Iris pigment epithelial cell (primary cell): ENCODE results near the gene HIP1.
"Not testable (repeated sequence)": the region's sequence is repeated elsewhere in the genome, so short reads cannot be mapped to it uniquely, and the experiment has no call there.

Experiments
- DNase-seq: peaks from one replicate; pipeline ENCODE4 v3.0.0-alpha.2; 2011; ENCODE audit warnings: low read depth

HIP1 gene

DNA sequence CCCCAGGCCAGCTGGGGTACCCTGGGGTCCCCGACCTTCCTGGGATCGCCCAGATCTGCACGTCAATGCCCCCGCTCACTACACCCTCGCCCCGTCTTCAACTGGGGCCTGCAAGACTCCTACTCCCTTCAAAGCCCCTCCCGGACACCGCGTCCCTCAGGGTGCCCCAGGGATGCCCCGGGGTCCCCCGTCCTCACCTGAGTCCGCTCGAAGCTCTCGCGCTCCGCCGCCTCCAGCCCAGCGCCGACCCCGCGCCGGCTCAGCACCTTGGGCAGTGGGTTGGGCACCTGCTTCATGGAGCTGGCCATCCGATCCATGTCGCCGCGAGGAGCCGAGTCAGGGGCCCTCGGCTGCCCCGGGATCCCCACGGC, at the start of gene HIP1:
Gene HIP1 (minus strand): TSS at position 338 of the 371 bp plus-strand sequence. CDS start 21 bp downstream, at position 317.
- DNase-seq = no peak

DNA sequence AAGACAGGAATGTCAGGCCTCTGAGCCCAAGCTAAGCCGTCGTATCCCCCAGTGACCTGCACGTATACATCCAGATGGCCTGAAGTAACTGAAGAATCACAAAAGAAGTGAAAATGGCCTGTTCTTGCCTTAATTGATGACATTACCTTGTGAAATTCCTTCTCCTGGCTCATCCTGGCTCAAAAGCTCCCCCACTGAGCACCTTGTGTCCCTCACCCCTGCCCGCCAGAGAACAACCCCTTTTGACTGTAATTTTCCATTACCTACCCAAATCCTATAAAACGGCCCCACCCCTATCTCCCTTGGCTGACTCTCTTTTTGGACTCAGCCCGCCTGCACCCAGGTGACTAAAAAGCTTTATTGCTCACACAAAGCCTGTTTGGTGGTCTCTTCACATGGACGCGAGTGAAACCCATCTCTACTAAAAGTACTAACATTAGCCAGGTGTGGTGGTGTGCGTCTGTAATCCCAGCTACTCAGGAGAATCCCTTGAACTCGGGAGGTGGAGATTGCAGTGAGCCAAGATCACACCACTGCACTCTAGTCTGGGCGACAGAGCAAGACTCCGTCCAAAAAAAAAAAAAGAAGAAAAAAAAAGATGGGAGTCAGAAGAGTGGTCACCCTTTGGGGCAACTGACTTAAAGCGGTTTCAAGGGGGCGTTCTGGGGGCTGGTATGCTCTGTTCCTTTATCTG, 49.6 kb upstream of the HIP1 start:
- not testable (repeated sequence) for DNase-seq

DNA sequence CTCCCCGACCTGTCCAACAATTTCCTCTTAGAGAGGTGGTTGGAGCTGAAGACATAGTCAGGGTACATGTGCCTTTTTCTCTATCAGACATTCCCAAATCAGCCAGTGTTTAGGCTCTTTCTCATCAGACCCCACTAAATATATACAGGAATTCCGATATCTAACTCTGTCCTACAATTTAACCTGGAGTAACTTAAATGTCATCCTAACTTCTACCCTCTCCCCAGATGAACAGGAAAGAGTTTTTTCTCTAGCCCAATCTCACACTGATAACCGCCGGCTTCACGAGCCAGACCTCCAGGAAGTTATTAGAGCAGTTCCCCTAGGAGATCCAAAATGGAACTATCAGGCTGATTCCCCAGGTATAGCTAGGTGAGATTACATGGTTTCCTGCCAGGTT, 44.3 kb upstream of the HIP1 start:
- DNase-seq = not testable (repeated sequence)

DNA sequence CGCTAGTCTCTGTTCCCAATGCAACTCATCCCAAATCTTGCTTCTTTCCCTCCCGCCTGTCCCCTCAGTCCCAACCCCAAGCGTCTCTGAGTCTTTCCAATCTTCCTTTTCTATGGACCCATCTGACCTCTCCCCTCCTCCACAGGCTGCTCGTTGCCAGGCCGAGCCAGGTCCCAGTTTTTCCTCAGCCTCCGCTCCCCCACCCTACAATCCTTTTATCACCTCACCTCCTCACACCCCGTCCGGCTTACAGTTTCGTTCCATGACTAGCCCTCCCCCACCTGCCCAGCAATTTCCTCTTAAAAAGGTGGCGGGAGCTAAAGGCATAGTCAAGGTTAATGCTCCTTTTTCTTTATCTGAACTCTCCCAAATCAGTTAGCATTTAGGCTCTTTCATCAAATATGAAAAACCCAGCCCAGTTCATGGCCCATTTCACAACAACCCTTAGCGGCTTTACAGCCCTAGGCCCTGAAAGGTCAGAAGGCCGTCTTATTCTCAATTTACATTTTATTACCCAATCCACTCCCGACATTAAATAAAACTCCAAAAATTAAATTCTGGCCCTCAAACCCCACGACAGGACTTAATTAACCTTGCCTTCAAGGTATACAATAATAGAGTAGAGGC, 42.0 kb upstream of the HIP1 start:
- DNase-seq = not testable (repeated sequence)

DNA sequence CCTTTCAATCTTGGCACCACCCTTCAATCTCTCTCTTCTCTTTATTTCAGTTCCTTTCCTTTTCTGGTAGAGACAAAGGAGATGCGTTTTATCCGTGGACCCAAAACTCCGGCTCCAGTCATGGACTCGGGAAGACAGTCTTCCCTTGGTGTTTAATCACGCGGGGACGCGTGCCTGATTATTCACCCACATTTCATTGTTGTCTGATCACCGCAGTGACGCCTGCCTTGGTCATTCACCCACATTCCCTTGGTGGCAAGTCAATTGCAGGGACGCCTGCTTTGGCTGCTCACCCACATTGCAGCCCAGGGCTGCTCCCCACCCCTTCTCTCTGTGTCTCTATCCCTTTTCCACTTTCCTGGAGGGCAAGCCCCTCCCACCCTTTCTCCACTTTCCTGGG, 40.8 kb upstream of the HIP1 start:
- not testable (repeated sequence) for DNase-seq

DNA sequence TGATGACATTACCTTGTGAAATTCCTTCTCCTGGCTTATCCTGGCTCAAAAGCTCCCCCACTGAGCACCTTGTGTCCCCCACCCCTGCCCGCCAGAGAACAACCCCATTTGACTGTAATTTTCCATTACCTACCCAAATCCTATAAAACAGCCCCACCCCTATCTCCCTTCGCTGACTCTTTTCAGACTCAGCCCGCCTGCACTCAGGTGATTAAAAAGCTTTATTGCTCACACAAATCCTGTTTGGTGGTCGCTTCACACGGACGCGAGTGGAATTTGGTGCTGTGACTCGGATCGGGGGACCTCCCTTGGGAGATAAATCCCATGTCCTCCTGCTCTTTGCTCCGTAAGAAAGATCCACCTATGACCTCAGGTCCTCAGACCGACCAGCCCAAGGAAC, 40.3 kb upstream of the HIP1 start:
- DNase-seq = not testable (repeated sequence)

DNA sequence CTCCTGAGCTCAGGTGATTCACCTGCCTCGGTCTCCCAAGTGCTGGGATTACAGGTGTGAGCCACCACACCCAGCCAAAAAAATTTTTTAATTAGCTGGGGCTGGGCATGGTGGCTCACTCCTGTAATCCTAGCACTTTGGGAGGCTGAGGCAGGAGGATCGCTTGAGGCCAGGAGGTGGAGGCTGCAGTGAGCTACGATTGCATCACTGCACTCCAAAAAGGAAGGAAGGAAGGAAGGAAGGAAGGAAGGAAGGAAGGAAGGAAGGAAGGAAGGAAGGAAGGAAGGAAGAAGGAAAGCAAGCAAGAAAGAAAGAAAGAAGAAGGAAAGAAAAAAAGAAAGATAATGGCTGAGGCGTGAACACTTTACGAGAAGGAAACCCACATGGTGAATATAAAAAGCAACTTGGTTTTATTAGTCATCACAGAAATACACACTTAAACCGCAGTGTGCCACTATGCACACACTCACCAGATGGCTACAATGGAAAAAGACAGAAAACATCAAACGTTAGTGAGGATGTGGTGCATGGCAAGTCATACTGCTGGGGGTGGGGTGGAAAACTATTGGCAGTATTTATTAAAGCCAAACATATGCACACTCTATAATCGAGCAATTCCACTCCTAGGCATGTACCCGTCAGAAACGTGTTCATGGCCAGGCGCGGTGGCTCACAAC, 37.7 kb upstream of the HIP1 start:
- DNase-seq = peak; percentile 79

DNA sequence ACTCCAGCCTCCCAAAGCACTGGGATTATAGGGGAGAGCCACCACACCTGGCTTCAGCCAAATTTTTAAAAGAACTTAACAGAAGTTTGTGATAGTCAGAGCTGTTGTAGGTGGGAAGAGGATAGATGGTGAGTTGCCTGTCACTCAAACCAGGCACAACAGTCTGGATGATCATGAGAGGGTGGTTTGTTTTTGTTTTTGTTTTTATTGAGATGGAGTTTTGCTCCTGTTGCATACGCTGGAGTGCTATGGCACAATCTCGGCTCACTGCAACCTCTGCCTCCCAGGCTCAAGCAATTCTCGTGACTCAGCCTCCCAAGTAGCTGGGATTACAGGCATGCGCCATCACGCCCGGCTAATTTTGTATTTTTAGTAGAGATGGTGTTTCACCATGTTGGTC, 35.2 kb upstream of the HIP1 start:
- peak; percentile 24 for DNase-seq

DNA sequence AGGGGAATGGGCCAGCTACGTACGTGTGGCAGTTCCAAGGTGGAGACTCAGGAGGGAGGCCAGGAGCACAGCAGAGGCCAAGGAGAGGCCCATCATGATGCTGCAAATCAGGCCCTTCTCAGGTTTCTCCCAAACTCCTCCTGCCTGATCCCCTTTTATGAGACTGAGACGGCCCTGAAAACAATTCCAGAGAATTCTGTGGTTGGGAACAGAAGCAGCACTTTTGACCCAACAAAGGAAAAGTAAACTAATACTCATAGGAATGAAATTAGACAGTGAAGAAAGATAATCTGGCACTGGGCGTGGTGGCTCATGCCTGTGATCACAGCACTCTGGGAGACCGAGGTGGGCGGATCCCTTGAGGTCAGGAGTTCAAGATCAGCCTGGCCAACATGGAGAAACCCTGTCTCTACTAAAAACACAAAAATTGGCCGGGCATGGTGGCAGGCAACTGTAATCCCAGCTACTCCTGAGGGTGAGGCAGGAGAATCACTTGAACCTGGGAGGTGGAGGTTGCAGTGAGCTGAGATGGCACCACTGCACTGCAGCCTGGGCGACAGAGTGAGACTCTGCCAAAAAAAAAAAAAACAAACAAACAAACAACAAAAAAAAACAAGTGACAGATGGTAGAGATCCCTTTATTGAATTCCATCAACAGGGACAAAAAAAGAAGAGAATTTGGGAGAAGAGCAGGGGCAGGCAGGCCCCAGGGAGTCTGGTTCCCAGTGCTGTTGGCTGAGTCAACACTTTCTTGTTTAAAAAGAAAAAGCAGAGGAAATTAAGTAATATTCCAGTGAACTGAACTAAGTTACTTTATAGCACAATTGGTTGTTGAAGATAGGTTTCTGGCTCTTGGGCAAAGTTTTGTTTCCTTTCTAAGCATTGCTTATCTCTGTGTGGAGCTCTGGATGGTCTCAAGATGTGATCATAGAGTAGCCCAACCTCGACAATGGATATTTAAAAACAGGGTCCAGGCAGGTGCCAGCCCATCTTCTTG, 33.6 kb upstream of the HIP1 start, which contains the start of gene CCL26:
Gene CCL26 (minus strand): TSS at position 131 of the 997 bp plus-strand sequence. CDS start 35 bp downstream, at position 96.
- DNase-seq = peak; percentile 75

DNA sequence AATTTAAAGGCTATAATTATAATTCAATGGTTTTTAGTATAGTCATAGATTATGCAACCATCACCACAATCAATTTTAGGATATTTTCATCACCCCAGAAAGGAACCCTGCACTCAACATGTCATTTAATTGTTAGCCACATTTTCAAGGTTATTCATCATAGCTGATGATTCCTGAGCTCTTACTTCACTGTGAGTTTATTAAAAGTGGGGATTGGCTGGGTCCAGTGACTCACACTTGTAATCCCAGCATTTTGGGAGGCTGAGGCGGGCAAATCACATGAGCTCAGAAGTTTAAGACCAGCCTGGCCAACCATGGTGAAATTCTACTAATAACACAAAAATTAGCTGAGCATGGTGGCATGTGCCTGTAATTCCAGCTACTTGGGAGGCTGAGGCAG, 32.5 kb upstream of the HIP1 start:
- peak; percentile 74 for DNase-seq

DNA sequence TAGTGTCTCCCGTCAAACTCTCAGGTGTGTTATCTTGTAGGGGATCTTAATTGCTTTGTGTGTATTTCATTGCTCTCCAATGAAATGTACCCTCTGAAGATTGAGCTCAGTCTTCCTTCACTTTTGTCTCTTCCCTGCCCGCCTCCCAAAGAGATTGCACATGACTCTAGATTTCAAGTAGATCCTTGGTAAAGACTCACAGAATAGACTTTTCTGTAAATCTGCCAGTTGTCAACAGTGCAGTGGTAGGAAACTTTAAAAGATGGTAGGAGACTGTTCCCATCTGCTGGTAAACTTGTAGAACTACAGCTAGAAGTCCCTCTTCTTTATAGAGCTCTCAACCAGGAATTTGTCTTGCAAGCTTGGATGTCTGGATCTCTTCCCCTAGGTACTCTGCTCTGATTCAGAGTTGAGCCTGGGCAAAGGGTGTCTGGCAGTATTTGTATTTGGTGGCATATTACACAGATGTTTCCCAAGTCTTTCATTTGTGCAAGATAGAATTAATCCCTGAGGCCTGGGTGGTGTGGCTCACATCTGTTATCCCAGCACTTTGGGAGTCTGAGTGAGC, 23.7 kb upstream of the HIP1 start:
- peak; percentile 71 for DNase-seq

DNA sequence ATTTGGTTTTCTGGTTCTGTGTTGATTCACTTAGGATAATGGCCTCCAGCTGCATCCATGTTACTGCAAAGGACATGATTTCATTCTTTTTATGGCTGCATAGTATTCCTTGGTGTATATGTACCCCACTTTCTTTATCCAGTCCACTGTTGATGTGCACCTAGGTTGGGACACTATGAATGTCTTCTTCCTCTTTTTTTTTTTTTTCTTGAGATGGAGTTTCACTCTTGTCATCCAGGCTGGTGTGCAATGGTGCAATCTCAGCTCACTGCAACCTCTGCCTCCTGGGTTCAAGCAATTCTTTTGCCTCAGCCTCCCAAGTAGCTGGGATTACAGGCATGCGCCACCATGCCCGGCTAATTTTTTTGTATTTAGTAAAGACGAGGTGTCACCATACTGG, 23.1 kb upstream of the HIP1 start:
- DNase-seq = not testable (repeated sequence)

DNA sequence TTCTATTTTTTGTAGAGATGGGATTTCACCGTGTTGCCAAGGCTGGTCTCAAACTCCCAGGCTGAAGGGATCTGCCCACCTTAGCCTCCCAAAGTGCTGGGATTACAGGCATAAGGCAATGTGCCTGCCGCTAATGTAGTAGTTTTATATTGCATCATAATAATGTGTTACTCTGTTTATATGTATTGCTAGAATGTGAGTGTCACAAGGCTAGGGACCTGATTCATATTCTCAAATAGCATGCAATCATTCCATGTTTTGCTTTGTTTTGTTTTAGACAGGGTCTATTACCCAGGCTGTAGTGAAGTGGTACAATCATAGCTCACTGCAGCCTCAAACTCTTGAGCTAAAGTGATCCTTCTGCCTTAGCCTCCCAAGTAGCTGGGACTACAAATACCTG, 19.8 kb upstream of the HIP1 start:
- no peak for DNase-seq

DNA sequence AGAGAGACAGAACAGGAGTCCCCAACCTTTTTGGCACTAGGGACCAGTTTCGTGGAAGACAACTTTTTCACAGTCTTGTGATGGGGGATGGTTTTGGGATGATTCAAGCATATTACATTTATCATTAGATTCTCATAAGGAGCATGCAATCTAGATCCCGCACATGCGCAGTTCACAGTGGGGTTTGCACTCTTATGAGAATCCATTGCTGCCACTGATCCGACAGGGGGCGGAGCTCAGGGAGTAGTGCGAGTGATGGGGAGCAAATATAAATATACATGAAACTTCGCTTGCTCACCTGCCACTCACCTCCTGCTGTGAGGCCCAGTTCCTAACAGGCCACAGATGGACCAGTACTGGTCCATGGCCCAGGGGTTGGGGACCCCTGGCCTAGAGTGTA, 19.1 kb upstream of the HIP1 start:
- DNase-seq = no peak

DNA sequence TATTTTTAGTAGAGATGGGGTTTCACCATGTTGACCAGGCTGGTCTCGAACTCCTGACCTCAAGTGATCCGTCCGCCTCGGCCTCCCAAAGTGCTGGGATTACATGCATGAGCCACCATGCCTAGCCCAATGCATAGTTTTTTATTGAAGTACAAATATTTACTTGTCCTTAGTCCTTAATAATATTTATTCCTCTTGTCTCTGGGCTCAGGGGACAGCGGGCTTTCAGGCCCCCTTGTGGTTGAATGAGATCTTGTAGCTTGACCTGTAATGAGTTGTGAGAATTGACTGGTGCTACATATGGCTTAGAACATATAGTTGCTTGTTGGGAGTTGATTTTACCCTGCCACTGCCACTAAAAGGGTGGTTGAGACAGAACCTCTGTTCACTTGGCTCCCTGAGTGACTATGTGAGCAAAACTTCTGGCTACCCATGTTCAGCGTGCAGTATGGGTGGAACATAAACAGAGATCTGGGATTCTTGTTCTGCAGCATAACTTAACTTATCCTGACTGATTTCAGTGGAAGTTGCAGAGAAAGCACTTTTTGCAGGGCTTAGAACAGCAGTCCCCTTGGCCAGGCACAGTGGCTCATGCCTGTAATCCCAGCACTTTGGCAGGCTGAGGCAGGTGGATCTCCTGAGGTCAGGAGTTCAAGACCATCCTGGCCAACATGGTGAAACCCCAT, 18.4 kb upstream of the HIP1 start:
- peak; percentile 67 for DNase-seq

DNA sequence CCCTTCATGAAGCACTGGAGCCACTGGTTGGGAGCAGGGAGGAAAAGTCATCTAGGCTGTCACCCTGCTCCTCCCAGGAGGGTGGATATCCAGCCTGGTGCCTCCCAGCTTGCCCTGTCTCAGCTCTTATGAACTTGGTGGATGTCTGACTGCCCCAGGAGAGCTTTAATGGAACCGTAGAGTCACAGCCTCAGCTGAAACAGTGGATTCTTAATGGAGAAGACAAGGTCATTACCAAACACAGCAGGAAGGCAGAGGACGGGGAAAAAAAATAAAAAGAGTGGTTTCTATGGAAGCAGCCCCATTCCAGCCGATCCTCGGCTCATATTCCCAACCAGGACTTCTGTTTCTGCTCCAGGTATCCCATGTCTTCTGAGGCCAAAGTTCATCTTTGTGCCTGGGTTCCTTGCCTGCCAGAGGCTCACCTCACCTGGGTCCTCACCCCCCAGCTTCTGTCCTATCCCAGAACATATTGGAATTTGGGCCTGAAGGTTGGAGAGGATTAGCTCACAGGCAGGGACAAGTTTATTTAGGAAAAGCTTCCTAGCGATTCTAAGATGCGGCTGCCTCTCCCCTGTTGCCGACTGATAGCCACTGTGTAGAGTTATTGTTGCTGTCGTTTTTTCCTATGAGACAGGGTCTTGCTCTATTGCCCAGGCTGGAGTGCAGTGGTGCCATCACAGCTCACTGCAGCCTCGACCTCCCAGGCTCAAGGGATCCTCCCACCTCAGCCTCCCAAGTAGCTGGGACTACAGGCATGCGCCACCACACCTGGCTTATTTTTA, 17.7 kb upstream of the HIP1 start:
- DNase-seq = no peak

DNA sequence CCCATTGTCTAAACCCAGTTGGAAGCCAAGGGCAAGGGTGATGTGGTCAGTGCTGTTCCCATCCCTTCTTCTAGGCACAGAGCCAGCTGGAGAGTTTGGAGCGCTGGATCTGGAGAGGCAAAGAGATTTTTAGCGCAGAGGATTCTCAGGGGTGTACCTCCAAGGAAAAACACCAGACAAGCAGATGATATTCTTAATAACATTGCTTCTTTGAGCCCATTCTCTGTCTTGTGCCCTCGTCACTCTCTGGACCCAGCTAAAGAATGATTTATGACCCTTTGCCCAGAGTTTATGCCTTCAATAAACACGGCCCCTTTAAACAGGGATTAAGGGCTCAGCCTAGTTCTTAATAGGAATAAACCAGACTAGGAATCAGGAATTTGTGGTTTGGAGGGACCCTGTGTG, 4.7 kb upstream of the HIP1 start:
- peak; percentile 16 for DNase-seq

DNA sequence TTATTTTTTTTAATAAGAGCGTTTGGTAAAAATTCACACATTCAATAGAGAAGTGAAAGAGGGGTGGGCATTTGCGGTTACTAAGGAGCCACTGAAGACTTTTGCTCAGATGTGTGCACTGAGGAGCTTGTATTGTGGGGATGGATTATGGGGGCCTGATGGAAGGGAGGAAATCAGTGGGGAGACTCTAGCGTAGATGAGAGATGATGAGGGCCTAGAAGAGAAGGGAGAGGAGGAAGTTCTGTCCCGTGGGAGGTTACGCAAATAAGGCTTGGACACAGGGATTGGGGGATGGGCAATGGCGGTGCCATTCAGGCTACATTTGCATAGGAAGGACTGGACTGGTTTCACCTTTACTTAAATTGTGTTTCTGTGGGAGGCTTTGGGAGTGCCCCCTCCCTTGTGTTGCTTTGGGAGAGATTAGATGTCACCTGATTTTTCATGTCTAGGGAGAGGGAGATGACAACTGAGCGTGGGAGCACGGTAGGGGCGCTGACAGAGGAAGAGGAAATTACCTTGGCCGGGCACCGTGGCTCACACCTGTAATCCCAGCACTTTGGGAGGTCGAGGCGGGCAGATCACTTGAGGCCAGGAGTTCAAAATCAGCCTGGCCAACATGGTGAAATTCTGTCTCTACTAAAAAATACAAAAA, 2.2 kb upstream of the HIP1 start:
- no peak for DNase-seq

DNA sequence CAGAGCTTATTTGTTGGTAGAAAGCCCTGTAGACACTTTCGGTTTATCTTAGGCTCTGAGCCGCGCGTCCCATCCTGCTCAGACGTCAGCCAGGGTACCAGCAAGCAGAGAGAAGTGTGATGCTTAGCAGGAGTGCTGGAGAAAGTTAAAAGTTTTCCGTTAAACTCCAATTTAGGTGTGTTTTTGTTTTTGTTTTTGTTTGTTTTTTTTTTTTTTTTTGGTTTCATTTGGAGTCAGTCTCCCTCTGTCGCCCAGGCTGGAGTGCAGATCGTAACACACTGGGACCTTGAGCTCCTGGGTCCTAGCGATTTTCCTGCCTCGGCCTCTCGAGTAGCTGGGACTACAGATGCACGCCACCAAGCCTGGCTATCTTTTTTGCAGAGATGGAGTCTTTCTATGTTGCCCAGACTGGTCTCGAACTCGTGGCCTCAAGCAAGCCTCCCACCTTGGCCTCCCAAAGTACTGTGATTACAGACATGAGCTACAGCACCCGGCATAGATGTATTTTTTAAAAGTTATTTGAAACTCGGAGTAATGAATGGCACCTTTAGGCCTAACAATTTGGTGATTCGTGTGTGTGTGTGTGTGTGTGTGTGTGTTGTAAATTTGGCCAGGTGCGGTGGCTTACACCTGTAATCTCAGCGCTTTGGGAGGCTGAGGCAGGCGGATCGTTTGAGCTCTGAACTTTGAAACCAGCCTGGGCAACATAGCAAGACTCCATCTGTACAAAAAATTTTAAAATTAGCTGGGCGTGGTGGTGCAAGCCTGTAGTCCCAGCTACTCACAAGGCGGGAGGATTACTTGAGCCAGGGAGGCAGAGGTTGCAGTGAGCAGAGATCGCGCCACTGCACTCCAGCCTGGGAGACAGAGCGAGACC, 1.3 kb upstream of the HIP1 start:
- peak; percentile 74 for DNase-seq
